Measurements from ENCODE around the gene DNAJC7.

The DNAJC7 gene

DNA sequence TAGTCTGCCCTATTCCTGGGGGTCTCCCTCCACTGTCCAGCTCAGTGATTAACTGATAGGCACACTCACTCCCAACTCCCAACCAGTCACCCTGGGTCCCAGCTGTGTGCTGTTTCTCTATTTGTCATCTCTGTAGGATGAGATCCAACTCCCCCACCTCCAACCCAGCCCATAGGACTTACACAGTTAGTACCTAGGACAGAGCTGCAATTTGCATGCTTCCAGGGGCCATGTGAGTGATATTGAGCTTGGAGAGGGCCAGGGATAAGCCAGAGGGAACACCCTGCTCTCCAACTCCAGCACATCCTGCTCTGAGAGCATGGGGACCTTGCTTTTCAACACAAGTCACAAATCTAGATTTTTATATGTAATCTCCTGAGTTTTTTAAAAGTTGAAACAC, 24.4 kb upstream of the DNAJC7 start:
- TF ChIP-seq EZH2phosphoT487 (conservative IDR thresholded peaks at IDR 0.05; ENCODE audit: low read length) (no peak), CTCF (IDR thresholded peaks at IDR 0.05; ENCODE audit: insufficient read depth, low read length, poor library complexity, severe bottlenecking) (no peak)
- Histone ChIP-seq H3K36me3 (ENCODE audit: low read length) (no peaks in the 10 kb centered on the region), H2AFZ (ENCODE audit: low read depth, low read length, severe bottlenecking) (no peak overlapping the region), H3K4me3 (ENCODE audit: insufficient read depth, low read length, poor library complexity, severe bottlenecking) (no peak overlapping the region), H3K9ac (ENCODE audit: low read length) (no peak overlapping the region), H3K9me2 (replicated peaks; ENCODE audit: insufficient read depth, low read length) (no peaks in the 10 kb centered on the region), H3K27ac (ENCODE audit: low read depth, low read length) (no peak overlapping the region), H4K20me1 (ENCODE audit: low read depth, low read length) (no peaks in the 10 kb centered on the region), H3F3A (ENCODE audit: insufficient read depth) (no peaks in the 10 kb centered on the region), H3K27me3 (ENCODE audit: low read length) (no peaks in the 10 kb centered on the region), H3K9me3 (ENCODE audit: insufficient read depth, low read length) (no peaks in the 10 kb centered on the region), H3K79me2 (ENCODE audit: insufficient read depth, low read length) (no peaks in the 10 kb centered on the region), H3K4me2 (ENCODE audit: low read depth, low read length, poor library complexity, severe bottlenecking) (no peak overlapping the region)

GRCh38 chr17:42040818-42041217, 23.6 kb upstream of the DNAJC7 start:
- Histone ChIP-seq H3K9me2 (replicated peaks; ENCODE audit: insufficient read depth, low read length) (no peaks in the 10 kb centered on the region), H3K4me2 (ENCODE audit: low read depth, low read length, poor library complexity, severe bottlenecking) (no peak overlapping the region)
- TF ChIP-seq EZH2phosphoT487 (conservative IDR thresholded peaks at IDR 0.05; ENCODE audit: low read length) (no peak), CTCF (IDR thresholded peaks at IDR 0.05; ENCODE audit: insufficient read depth, low read length, poor library complexity, severe bottlenecking) (no peak)

DNA sequence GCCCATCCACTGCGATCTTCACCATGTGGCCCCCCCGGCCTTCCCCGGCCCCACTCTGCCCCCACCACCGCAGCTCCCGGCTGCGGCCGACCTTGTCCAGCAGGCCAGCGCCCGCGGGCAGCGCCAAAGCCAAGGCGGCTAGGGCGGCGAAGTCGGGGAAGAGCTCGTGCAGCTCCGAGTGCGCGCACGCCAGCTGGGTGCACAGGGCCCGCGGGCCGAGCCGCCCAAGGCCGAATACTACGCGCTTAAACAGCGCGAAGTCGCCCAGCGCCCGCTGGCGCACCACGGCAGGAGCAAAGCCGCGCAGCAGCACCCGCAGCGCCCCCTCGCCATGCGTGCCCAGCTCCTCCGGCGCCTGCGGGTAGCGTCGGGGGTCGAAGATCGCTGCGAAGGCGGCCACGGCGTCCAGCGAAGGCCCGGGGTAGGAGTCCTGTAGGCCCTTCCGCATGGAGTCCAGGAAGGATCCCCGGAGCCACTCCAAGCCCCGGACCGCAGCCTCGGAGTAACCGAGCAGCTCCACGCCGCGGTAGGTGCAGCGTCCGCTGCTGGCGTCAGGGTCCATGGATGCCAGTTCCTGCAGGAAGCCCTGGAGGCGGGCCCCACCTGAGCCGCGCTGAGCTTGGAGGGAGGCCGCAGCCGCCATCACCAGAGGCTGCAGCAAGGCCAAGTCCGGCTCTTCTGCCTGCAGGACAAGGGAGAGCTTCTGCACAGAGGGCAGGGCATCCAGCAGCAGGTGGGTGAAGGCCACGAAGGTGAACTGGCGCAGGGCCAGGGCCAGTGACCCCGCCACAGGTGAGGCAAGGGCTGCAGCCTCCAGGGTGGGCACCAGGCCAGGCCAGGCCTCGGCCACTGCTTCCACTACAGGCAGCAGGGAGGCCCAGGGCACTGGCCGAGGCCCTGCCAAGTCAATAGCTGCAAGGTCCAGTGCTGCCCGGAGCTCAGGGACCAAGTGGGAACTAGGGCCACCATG, 22.8 kb upstream of the DNAJC7 start:
- H3K4me2 ChIP-seq (ENCODE audit: low read depth, low read length, poor library complexity, severe bottlenecking) = no peak overlapping the region
- H3K79me2 ChIP-seq (ENCODE audit: insufficient read depth, low read length) = no peaks in the 10 kb centered on the region
- TF ChIP-seq CTCF (IDR thresholded peaks at IDR 0.05; ENCODE audit: insufficient read depth, low read length, poor library complexity, severe bottlenecking) = no peak
- no peak for TF ChIP-seq EZH2phosphoT487 (conservative IDR thresholded peaks at IDR 0.05; ENCODE audit: low read length)

More at GRCh38 chr17:42040818-42041217, 23.6 kb upstream of the DNAJC7 start:
- Histone ChIP-seq H3K27me3 (ENCODE audit: low read length) (no peaks in the 10 kb centered on the region), H3K79me2 (ENCODE audit: insufficient read depth, low read length) (no peaks in the 10 kb centered on the region), H4K20me1 (ENCODE audit: low read depth, low read length) (no peaks in the 10 kb centered on the region), H3K36me3 (ENCODE audit: low read length) (no peaks in the 10 kb centered on the region), H3K4me3 (ENCODE audit: insufficient read depth, low read length, poor library complexity, severe bottlenecking) (no peak overlapping the region), H3K27ac (ENCODE audit: low read depth, low read length) (no peak overlapping the region), H3K9me3 (ENCODE audit: insufficient read depth, low read length) (no peaks in the 10 kb centered on the region), H2AFZ (ENCODE audit: low read depth, low read length, severe bottlenecking) (no peak overlapping the region), H3F3A (ENCODE audit: insufficient read depth) (no peaks in the 10 kb centered on the region), H3K9ac (ENCODE audit: low read length) (no peak overlapping the region)

More for the DNA sequence above, 22.8 kb upstream of the DNAJC7 start:
- Histone ChIP-seq H4K20me1 (ENCODE audit: low read depth, low read length) (no peaks in the 10 kb centered on the region), H3K9ac (ENCODE audit: low read length) (no peak overlapping the region), H3K4me3 (ENCODE audit: insufficient read depth, low read length, poor library complexity, severe bottlenecking) (no peak overlapping the region), H3F3A (ENCODE audit: insufficient read depth) (no peaks in the 10 kb centered on the region), H3K9me3 (ENCODE audit: insufficient read depth, low read length) (no peaks in the 10 kb centered on the region), H2AFZ (ENCODE audit: low read depth, low read length, severe bottlenecking) (no peak overlapping the region), H3K36me3 (ENCODE audit: low read length) (no peaks in the 10 kb centered on the region), H3K27me3 (ENCODE audit: low read length) (no peaks in the 10 kb centered on the region), H3K27ac (ENCODE audit: low read depth, low read length) (no peak overlapping the region), H3K9me2 (replicated peaks; ENCODE audit: insufficient read depth, low read length) (no peaks in the 10 kb centered on the region)
